ENCODE results near the gene USP13. TPM values are rescaled to one million over a fixed set of nuclear protein-coding genes. Genes with fewer than 3 reads are reported as not detected.

USP13 gene
- total and polyA plus RNA-seq, 2 donors (not counting 1 experiment from before 2014, with no cell fraction given): 1.9 to 13.2 TPM

GRCh38 chr3:179760944-179761343 lies 108.1 kb downstream of the USP13 start:
- POLR2A ChIA-PET: no interaction called here
- no peak overlapping the region for H3K4me3 ChIP-seq (ENCODE audit: control extremely low read depth in 1 of 5, extremely low read depth in 1 of 5, insufficient read depth in 1 of 5, low read depth in 2 of 5, low read length in 4 of 5)

GRCh38 chr3:179765396-179765795 lies 112.6 kb downstream of the USP13 start:
- no peak for DNase-seq
- Histone ChIP-seq H3K9ac (ENCODE audit: low read length) (no peak overlapping the region), H3K9me3 (ENCODE audit: control extremely low read depth in 1 of 3, control insufficient read depth in 2 of 3, insufficient read depth in 1 of 3, low read length in 2 of 3) (no peaks in the 10 kb centered on the region), H3K36me3 (replicated peaks in 1 of 2; ENCODE audit: control extremely low read depth in 1 of 2, control insufficient read depth in 1 of 2, extremely low read depth in 1 of 2, insufficient read depth in 2 of 2, low read length in 1 of 2) (peaks cover 16 to 18% of the 10 kb centered on the region in 2 experiments), H3K79me2 (ENCODE audit: control insufficient read depth, insufficient read depth, low read length) (no peaks in the 10 kb centered on the region), H3K4me2 (replicated peaks; ENCODE audit: low read depth, low read length, poor library complexity, severe bottlenecking) (no peak overlapping the region), H3K27me3 (replicated peaks in 1 of 4; ENCODE audit: control extremely low read depth in 1 of 4, control insufficient read depth in 3 of 4, insufficient read depth in 4 of 4, low read length in 3 of 4) (no peaks in the 10 kb centered on the region), H3K4me3 (ENCODE audit: control extremely low read depth in 1 of 5, extremely low read depth in 1 of 5, insufficient read depth in 1 of 5, low read depth in 2 of 5, low read length in 4 of 5) (no peak overlapping the region), H4K20me1 (ENCODE audit: control insufficient read depth, insufficient read depth, low read length, poor library complexity, severe bottlenecking) (no peaks in the 10 kb centered on the region), H3K4me1 (ENCODE audit: control insufficient read depth in 2 of 2, insufficient read depth in 2 of 2, low read length in 2 of 2) (no peaks in the 10 kb centered on the region), H3K27ac (ENCODE audit: low read length in 2 of 2) (no peak overlapping the region), H2AFZ (ENCODE audit: insufficient read depth, low read depth, low read length, poor library complexity, severe bottlenecking) (no peak overlapping the region)
- no peaks in the 10 kb centered on the region for H3K27me3 Mint-ChIP-seq
- no CpG with 5 or more reads among the region's 2 CpGs for WGBS (ENCODE audit: insufficient coverage)
- CTCF ChIA-PET: no interaction called here
- no peak overlapping the region for H3K4me3 Mint-ChIP-seq
- TF ChIP-seq CTCF (IDR thresholded peaks at IDR 0.05) (no peak), EZH2 (IDR thresholded peaks at IDR 0.05; ENCODE audit: borderline replicate concordance, insufficient read depth, low read depth, low read length, poor library complexity, severe bottlenecking) (no peak)
- peaks cover 6% of the 10 kb centered on the region for H3K4me1 Mint-ChIP-seq
- no peak for ATAC-seq (ENCODE audit: low read depth)
- H3K9me3 Mint-ChIP-seq (ENCODE audit: insufficient read depth): no peaks in the 10 kb centered on the region
- POLR2A ChIA-PET: no interaction called here
- intact Hi-C loops (cut with micrococcal nuclease): no loop called here
- no peak overlapping the region for H3K27ac Mint-ChIP-seq

More at GRCh38 chr3:179760944-179761343, 108.1 kb downstream of the USP13 start:
- H3K4me2 ChIP-seq (replicated peaks; ENCODE audit: low read depth, low read length, poor library complexity, severe bottlenecking): no peak overlapping the region
- H2AFZ ChIP-seq (ENCODE audit: insufficient read depth, low read depth, low read length, poor library complexity, severe bottlenecking): no peak overlapping the region
- no peak for DNase-seq
- no peaks in the 10 kb centered on the region for H3K79me2 ChIP-seq (ENCODE audit: control insufficient read depth, insufficient read depth, low read length)
- ATAC-seq (ENCODE audit: low read depth): no peak
- H3K4me1 Mint-ChIP-seq: no peaks in the 10 kb centered on the region
- H3K4me3 Mint-ChIP-seq: no peak overlapping the region
- WGBS (ENCODE audit: insufficient coverage): 96% methylated on average over 8 of the region's 8 CpGs
- no peak overlapping the region for H3K9ac ChIP-seq (ENCODE audit: low read length)
- H4K20me1 ChIP-seq (ENCODE audit: control insufficient read depth, insufficient read depth, low read length, poor library complexity, severe bottlenecking): no peaks in the 10 kb centered on the region
- no peak overlapping the region for H3K27ac ChIP-seq (ENCODE audit: low read length in 2 of 2)
- H3K27me3 Mint-ChIP-seq: no peaks in the 10 kb centered on the region
- peaks cover 0 to 3% (median 0%) of the 10 kb centered on the region in 3 donors for H3K9me3 ChIP-seq (ENCODE audit: control extremely low read depth in 1 of 3, control insufficient read depth in 2 of 3, insufficient read depth in 1 of 3, low read length in 2 of 3)
- peaks cover 13 to 16% of the 10 kb centered on the region in 2 experiments for H3K36me3 ChIP-seq (replicated peaks in 1 of 2; ENCODE audit: control extremely low read depth in 1 of 2, control insufficient read depth in 1 of 2, extremely low read depth in 1 of 2, insufficient read depth in 2 of 2, low read length in 1 of 2)
- intact Hi-C loops (cut with micrococcal nuclease): no loop called here
- H3K9me3 Mint-ChIP-seq (ENCODE audit: insufficient read depth): no peaks in the 10 kb centered on the region
- no peaks in the 10 kb centered on the region for H3K4me1 ChIP-seq (ENCODE audit: control insufficient read depth in 2 of 2, insufficient read depth in 2 of 2, low read length in 2 of 2)
- CTCF ChIA-PET: no interaction called here
- H3K27ac Mint-ChIP-seq: no peak overlapping the region
- TF ChIP-seq EZH2 (IDR thresholded peaks at IDR 0.05; ENCODE audit: borderline replicate concordance, insufficient read depth, low read depth, low read length, poor library complexity, severe bottlenecking) (no peak), CTCF (IDR thresholded peaks at IDR 0.05) (no peak)
- no peaks in the 10 kb centered on the region for H3K27me3 ChIP-seq (replicated peaks in 1 of 4; ENCODE audit: control extremely low read depth in 1 of 4, control insufficient read depth in 3 of 4, insufficient read depth in 4 of 4, low read length in 3 of 4)
